PC-3 (cell line): ENCODE data around the gene SMYD3.

Experiments used
- CTCF ChIP-seq: fragments of 300-600 bp; sonication (generic); conservative IDR thresholded peaks from 2 replicates; pipeline ENCODE4 v1.5.1; 2017; ENCODE audit warnings: antibody characterized with exemption, low read depth, mild to moderate bottlenecking, low read length
- EZH2 ChIP-seq: fragments of 300-600 bp; sonication (generic); IDR thresholded peaks from one replicate; pipeline ENCODE4 v1.6.1; 2017; ENCODE audit warnings: antibody characterized with exemption, mild to moderate bottlenecking, low read length; ENCODE audit not compliant: unreplicated experiment

- no peak for TF ChIP-seq CTCF
- no peak for TF ChIP-seq EZH2
These were observed 567.2 kb downstream of the SMYD3 start for GRCh38 chr1:245939756-245940345.
